K562 (cell line): ENCODE results near the gene FMNL2. TPM values are rescaled to one million over a fixed set of nuclear protein-coding genes. Genes with fewer than 3 reads are reported as not detected.

Experiments
- ATAC-seq: fragments of 200-7000 bp; cut with Tn5 transposase; 3 replicates; pipeline ENCODE4 v1.9.1; 2020; ENCODE audit warnings: moderate library complexity
- BruUV-seq: library from RNA; stranded (reverse); fragments of 400-500 nt; replicated peaks from 2 replicates; lab custom pipeline; 2021; lab: Mats Ljungman, UMichigan
- CTCF ChIA-PET: fragments of 300-600 bp; formaldehyde crosslinking; extraction: SDS; loops from one replicate; lab custom pipeline; 2021; ENCODE audit warnings: low intra/inter-chr PET ratio; lab: Yijun Ruan, JAX
- POLR2A ChIA-PET: fragments of 300-600, 350-650 bp; sonication (Branson Sonifier 250); formaldehyde crosslinking; extraction: SDS; loops from one replicate; lab custom pipeline; 2021; ENCODE audit warnings: antibody characterized with exemption, inconsistent platforms; lab: Yijun Ruan, JAX
- DNase-seq, 4 experiments: peaks; one replicate each; pipeline versions ENCODE4 v3.0.0 to v3.0.0-alpha.2; 2011 to 2018; ENCODE audit warnings: low spot score in 3 of 4, mixed read lengths in 3 of 4; ENCODE audit errors: extremely low read depth in 1 of 4
- FAIRE-seq: peaks from 2 replicates; lab custom pipeline; 2011; peaks lifted over from hg19 to GRCh38; lab: Jason Lieb, UNC
- H2AFZ ChIP-seq: 2 replicates; pipeline ENCODE4 v1.6.0; 2011; ENCODE audit warnings: low read depth, low read length, control low read depth, inconsistent platforms
- H3K27ac ChIP-seq: fragments of 200-600 bp; 3 replicates; pipeline ENCODE4 v1.8.0; 2011; ENCODE audit warnings: low read depth, mild to moderate bottlenecking, control low read depth, inconsistent platforms, low read length, moderate library complexity, mixed read lengths; ENCODE audit errors: extremely low read depth
- H3K27me3 ChIP-seq, 2 experiments: fragments of 300-600 bp in 1 of 2; 2 replicates in 1 of 2; 3 replicates in 1 of 2; pipeline versions ENCODE4 v1.6.0 to v1.8.0; 2011; ENCODE audit warnings: inconsistent platforms in 2 of 2, low read length in 2 of 2, mild to moderate bottlenecking in 1 of 2, mixed read lengths in 1 of 2, moderate library complexity in 1 of 2; ENCODE audit not compliant: control insufficient read depth in 2 of 2, insufficient read depth in 2 of 2
- H3K36me3 ChIP-seq: fragments of 300-600 bp; 3 replicates; pipeline ENCODE4 v1.8.0; 2011; ENCODE audit warnings: mild to moderate bottlenecking, low read length, inconsistent platforms; ENCODE audit not compliant: control insufficient read depth, insufficient read depth
- H3K4me1 ChIP-seq, 2 experiments: fragments of 200-600 bp in 1 of 2; replicated peaks in 1 of 2; 2 replicates in 1 of 2; 3 replicates in 1 of 2; pipeline versions ENCODE4 v1.5.1 to v1.8.0; 2011; ENCODE audit warnings: inconsistent platforms in 2 of 2, low read length in 2 of 2, mild to moderate bottlenecking in 1 of 2, mixed read lengths in 1 of 2, moderate library complexity in 1 of 2; ENCODE audit not compliant: control insufficient read depth in 2 of 2, insufficient read depth in 2 of 2
- H3K4me2 ChIP-seq: 2 replicates; pipeline ENCODE4 v1.6.1; 2011; ENCODE audit warnings: low read length, control low read depth, inconsistent platforms, mixed read lengths; ENCODE audit not compliant: insufficient read depth
- H3K4me3 ChIP-seq: fragments of 200-600 bp; sonication (generic), shearing (Covaris generic); 2 replicates; pipeline ENCODE4 v1.5.1; 2016; ENCODE audit warnings: control low read depth, inconsistent platforms
- H3K79me2 ChIP-seq: fragments of 200-600 bp; 3 replicates; pipeline ENCODE4 v1.8.0; 2011; ENCODE audit warnings: low read length, inconsistent platforms; ENCODE audit not compliant: control insufficient read depth, insufficient read depth
- H3K9ac ChIP-seq, 2 experiments: 2 replicates each; pipeline versions ENCODE4 v1.6.0 to v1.6.1; 2011; ENCODE audit warnings: low read depth in 2 of 2, low read length in 2 of 2, control low read depth in 1 of 2, inconsistent platforms in 1 of 2, mild to moderate bottlenecking in 1 of 2, mixed read lengths in 1 of 2; ENCODE audit not compliant: insufficient read depth in 1 of 2
- H3K9me1 ChIP-seq: one replicate; pipeline ENCODE4 v1.6.0; 2011; ENCODE audit warnings: inconsistent platforms, mild to moderate bottlenecking, low read length, moderate library complexity; ENCODE audit not compliant: control insufficient read depth, insufficient read depth
- H3K9me3 ChIP-seq: replicated peaks from 2 replicates; pipeline ENCODE4 v1.5.1; 2011; ENCODE audit warnings: low read depth, low read length, inconsistent platforms; ENCODE audit not compliant: control insufficient read depth, insufficient read depth
- H4K20me1 ChIP-seq: replicated peaks from 2 replicates; pipeline ENCODE4 v1.6.1; 2011; ENCODE audit warnings: low read length, inconsistent platforms, mixed read lengths; ENCODE audit not compliant: control insufficient read depth, insufficient read depth
- ARID1B ChIP-seq: fragments of 450-650 bp; IDR thresholded peaks from 2 replicates; pipeline ENCODE4 v1.6.1; 2016; ENCODE audit warnings: antibody characterized with exemption, mild to moderate bottlenecking, inconsistent platforms
- CBX8 ChIP-seq: fragments of 200-600 bp; sonication (generic); IDR thresholded peaks from 2 replicates; pipeline ENCODE4 v1.6.1; 2012; ENCODE audit warnings: borderline replicate concordance, mixed run types, low read depth, mild to moderate bottlenecking, moderate library complexity, mixed read lengths, low read length, control low read depth, inconsistent platforms; ENCODE audit not compliant: poor library complexity, severe bottlenecking; ENCODE audit errors: extremely low read depth
- COPS2 ChIP-seq: fragments of 450-650 bp; conservative IDR thresholded peaks from 2 replicates; pipeline ENCODE4 v1.6.1; 2016; ENCODE audit warnings: mild to moderate bottlenecking, moderate library complexity
- DMBX1 ChIP-seq: fragments of 250-450 bp; sonication (Bioruptor Pico); IDR thresholded peaks from 2 replicates; pipeline ENCODE4 v1.8.0; 2022; ENCODE audit warnings: inconsistent platforms, mild to moderate bottlenecking, moderate library complexity, borderline replicate concordance
- HMG20B ChIP-seq: fragments of 250-450 bp; sonication (Bioruptor Pico); IDR thresholded peaks from 2 replicates; pipeline ENCODE4 v1.5.0; 2021; ENCODE audit warnings: mild to moderate bottlenecking
- SOX6 ChIP-seq: fragments of 450-650 bp; IDR thresholded peaks from 2 replicates; pipeline ENCODE4 v1.6.1; 2014; ENCODE audit warnings: mild to moderate bottlenecking
- SRSF1 ChIP-seq: fragments of 200-400 bp; formaldehyde crosslinking; IDR thresholded peaks from 2 replicates; pipeline ENCODE4 v1.6.1; 2017; ENCODE audit warnings: mild to moderate bottlenecking, low read depth, low read length, moderate library complexity
- U2AF1 ChIP-seq: fragments of 200-400 bp; formaldehyde crosslinking; optimal IDR thresholded peaks from 2 replicates; pipeline ENCODE3; 2017; ENCODE audit warnings: mild to moderate bottlenecking, low read depth, low read length, moderate library complexity
- ZSCAN32 ChIP-seq: fragments of 450-650 bp; formaldehyde crosslinking; IDR thresholded peaks from 2 replicates; pipeline ENCODE4 v1.4.0; 2020; ENCODE audit warnings: mild to moderate bottlenecking, moderate library complexity
- WGBS: fragments of 100-300 bp; shearing (Covaris generic); methylation state at CpG from one replicate; pipeline ENCODE4 v1.1.6; 2016; ENCODE audit warnings: low coverage, mixed read lengths; ENCODE audit not compliant: insufficient coverage; ENCODE audit errors: missing lambda C conversion rate; 5-methylcytosine and 5-hydroxymethylcytosine counted together
- in situ Hi-C: fragments of 300-500 bp; cut with MboI; formaldehyde crosslinking; loops from 4 replicates; pipeline ENCODE4 v1.15.0; 2018; ENCODE audit warnings: inconsistent platforms, mixed read lengths
- intact Hi-C: fragments of 100-400 bp; cut with micrococcal nuclease; formaldehyde crosslinking; loops from 2 replicates; pipeline ENCODE4 v1.14.2; 2022
- polyA plus RNA-seq, 8 experiments: library from polyadenylated mRNA; depleted of rRNA in 4 of 8; stranded (reverse) in 5 of 8; unstranded in 3 of 8; fragments of >200 nt; fragmentation: Nextera tagmentation in 2 of 8; fragmentation: Illumina TruSeq in 1 of 8; extraction: Ambion mirVana in 2 of 8; extraction: Trizol in 1 of 8; gene quantifications; 2 replicates each; pipeline versions ENCODE4 v1.2.1 to v1.2.3, GENCODE V29; 2011 to 2014; ENCODE audit warnings: inconsistent platforms in 1 of 8, missing spikeins in 1 of 8
- total RNA-seq, 7 experiments: library from RNA; depleted of rRNA in 6 of 7; stranded (reverse); fragments of >200 nt in 6 of 7; fragmentation: Illumina TruSeq in 2 of 7; extraction: Trizol in 2 of 7; gene quantifications; 2 replicates each; pipeline versions ENCODE4 v1.2.1 to v1.2.3, GENCODE V29; 2011 to 2021; ENCODE audit warnings: low replicate concordance in 1 of 7

Gene FMNL2
- total and polyA plus RNA-seq, 9 of the 15 experiments (the other 6 are each of a cell fraction or from before 2014, with no cell fraction given) = 0.15 to 0.49 (median 0.24) TPM; not detected in 1

DNA sequence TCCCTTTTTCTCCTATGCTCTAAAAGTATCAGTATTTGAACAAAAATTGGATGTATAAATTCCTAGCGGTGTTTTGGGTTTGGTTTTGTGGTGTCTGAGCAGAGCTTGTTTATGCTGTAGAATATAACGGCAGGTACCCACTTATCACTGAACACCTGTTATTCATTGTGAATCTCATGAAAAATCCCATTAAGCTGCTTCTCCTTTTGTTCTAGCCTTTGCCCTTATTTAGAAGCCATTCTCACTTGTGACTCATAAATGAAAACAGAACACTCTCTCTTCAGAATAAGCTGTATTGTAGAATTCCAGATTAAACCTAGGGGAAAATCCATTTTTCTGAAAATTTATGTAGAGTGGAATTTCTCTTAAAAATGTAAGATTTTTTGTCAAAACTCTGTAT, 278.3 kb downstream of the FMNL2 start:
- no peaks in the 10 kb centered on the region for H4K20me1 ChIP-seq
- ChIA-PET POLR2A (no interaction called here), CTCF (no interaction called here)
- no TSS peak for BruUV-seq
- H3K36me3 ChIP-seq = no peaks in the 10 kb centered on the region
- H2AFZ ChIP-seq = no peak overlapping the region
- ATAC-seq = no peak
- no peak overlapping the region for H3K4me2 ChIP-seq
- no peak overlapping the region for H3K27ac ChIP-seq
- in situ Hi-C loops (no loop called here), intact Hi-C loops (no loop called here)
- 0% methylated on average over 2 of the region's 2 CpGs for WGBS
- no peak overlapping the region for H3K4me3 ChIP-seq
- no peak for DNase-seq
- no peak overlapping the region for H3K9ac ChIP-seq
- no peak for TF ChIP-seq SOX6
- TF ChIP-seq COPS2 = no peak
- TF ChIP-seq ZSCAN32 (CRISPR knock-in tag) = no peak
- TF ChIP-seq HMG20B (CRISPR knock-in tag) = no peak
- no peak for TF ChIP-seq SRSF1
- TF ChIP-seq U2AF1 = no peak
- TF ChIP-seq CBX8 = no peak
- TF ChIP-seq ARID1B = no peak
- no peak for TF ChIP-seq DMBX1 (CRISPR knock-in tag)
- H3K27me3 ChIP-seq = peaks cover 10 to 13% of the 10 kb centered on the region in 2 experiments; a peak in 3 of 5 replicates
- no peaks in the 10 kb centered on the region for H3K4me1 ChIP-seq
- no peaks in the 10 kb centered on the region for H3K9me1 ChIP-seq
- H3K79me2 ChIP-seq = no peaks in the 10 kb centered on the region
- no peaks in the 10 kb centered on the region for H3K9me3 ChIP-seq
- FAIRE-seq = no peak
